ENCODE results near the gene LITAF. TPM values are rescaled to one million over a fixed set of nuclear protein-coding genes. Genes with fewer than 3 reads are reported as not detected.

LITAF gene
- total RNA-seq, 1 experiment from 2014 or later = 84.2 TPM

GRCh38 chr16:11611871-11612664, 25.3 kb upstream of the LITAF start (continued):
- no peak for TF ChIP-seq TCF7L2 (IDR thresholded peaks at IDR 0.05; ENCODE audit: borderline replicate concordance, extremely low read depth, insufficient read depth, insufficient read length)
- no peak for TF ChIP-seq ZNF274 (IDR thresholded peaks at IDR 0.05; ENCODE audit: low read depth, low read length)
- TF ChIP-seq SIN3A (IDR thresholded peaks at IDR 0.05; ENCODE audit: low read depth) = no peak
- no peak for TF ChIP-seq RAD21 (IDR thresholded peaks at IDR 0.05; ENCODE audit: low read depth)

- ChIA-PET RAD21 (ENCODE audit: low non-redundant PET in 1 of 2, low total read pairs in 2 of 2, uncharacterized antibody in 2 of 2, unreplicated experiment in 2 of 2) (no interaction called here), POLR2A (no interaction called here)
- peak; percentile 45 for ATAC-seq
Measured at GRCh38 chr16:11610580-11610979, 23.9 kb upstream of the LITAF start.

More at GRCh38 chr16:11610580-11610979, 23.9 kb upstream of the LITAF start:
- Histone ChIP-seq H3K27me3 (ENCODE audit: insufficient read depth, low read length) (no peaks in the 10 kb centered on the region), H3K27ac (ENCODE audit: low read depth, low read length) (no peak overlapping the region), H4K20me1 (ENCODE audit: insufficient read depth) (no peaks in the 10 kb centered on the region), H3K9ac (ENCODE audit: low read length) (no peak overlapping the region), H3K4me1 (ENCODE audit: control insufficient read depth in 1 of 2, insufficient read depth in 2 of 2, low read length in 2 of 2) (peaks cover 20 to 45% of the 10 kb centered on the region in 2 experiments), H3K4me2 (ENCODE audit: low read length) (no peak overlapping the region), H3K9me3 (ENCODE audit: control insufficient read depth in 1 of 2, insufficient read depth in 1 of 2, low read depth in 1 of 2, low read length in 2 of 2) (no peaks in the 10 kb centered on the region), H3K4me3 (replicated peaks in 1 of 2; ENCODE audit: low read depth in 1 of 2, low read length in 2 of 2) (no peak overlapping the region), H3K9me2 (ENCODE audit: insufficient read depth) (no peaks in the 10 kb centered on the region), H3K79me2 (ENCODE audit: insufficient read depth, low read length) (no peaks in the 10 kb centered on the region), H2AFZ (ENCODE audit: low read depth, low read length, poor library complexity, severe bottlenecking) (no peak overlapping the region), H3K36me3 (ENCODE audit: control insufficient read depth in 1 of 2, insufficient read depth in 2 of 2, low read length in 2 of 2) (no peaks in the 10 kb centered on the region)
- DNase-seq (ENCODE audit: low read depth, low spot score) = no peak
- intact Hi-C loops (cut with micrococcal nuclease) = no loop called here
- CTCF ChIA-PET = no interaction called here
- TF ChIP-seq, protein P1, sequence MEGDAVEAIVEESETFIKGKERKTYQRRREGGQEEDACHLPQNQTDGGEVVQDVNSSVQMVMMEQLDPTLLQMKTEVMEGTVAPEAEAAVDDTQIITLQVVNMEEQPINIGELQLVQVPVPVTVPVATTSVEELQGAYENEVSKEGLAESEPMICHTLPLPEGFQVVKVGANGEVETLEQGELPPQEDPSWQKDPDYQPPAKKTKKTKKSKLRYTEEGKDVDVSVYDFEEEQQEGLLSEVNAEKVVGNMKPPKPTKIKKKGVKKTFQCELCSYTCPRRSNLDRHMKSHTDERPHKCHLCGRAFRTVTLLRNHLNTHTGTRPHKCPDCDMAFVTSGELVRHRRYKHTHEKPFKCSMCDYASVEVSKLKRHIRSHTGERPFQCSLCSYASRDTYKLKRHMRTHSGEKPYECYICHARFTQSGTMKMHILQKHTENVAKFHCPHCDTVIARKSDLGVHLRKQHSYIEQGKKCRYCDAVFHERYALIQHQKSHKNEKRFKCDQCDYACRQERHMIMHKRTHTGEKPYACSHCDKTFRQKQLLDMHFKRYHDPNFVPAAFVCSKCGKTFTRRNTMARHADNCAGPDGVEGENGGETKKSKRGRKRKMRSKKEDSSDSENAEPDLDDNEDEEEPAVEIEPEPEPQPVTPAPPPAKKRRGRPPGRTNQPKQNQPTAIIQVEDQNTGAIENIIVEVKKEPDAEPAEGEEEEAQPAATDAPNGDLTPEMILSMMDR (IDR thresholded peaks at IDR 0.05 in 2 of 3, conservative IDR thresholded peaks at IDR 0.05 in 1 of 3; ENCODE audit: borderline replicate concordance in 1 of 3, insufficient read depth in 1 of 3, low read depth in 2 of 3, low read length in 2 of 3) = no peak; a peak in 1 of 6 replicates
- peak; percentile 12; the same call in 1 of the 2 replicates for TF ChIP-seq RAD21 (IDR thresholded peaks at IDR 0.05; ENCODE audit: low read depth)
- no TSS peak for BruUV-seq (replicated peaks)

All from HCT116 (cell line).